Activated CD4-positive, alpha-beta T cell treated with anti-CD3 and anti-CD28 coated beads, Interleukin-2, amount 50 U/mL, for 1 hour (primary cell): Measurements from ENCODE around the gene CSDE1.
A peak's percentile ranks its signal among the peaks of the same experiment; 100 is the strongest.

Experiments used
- DNase-seq: peaks from one replicate; pipeline ENCODE4 v3.0.0-alpha.2; 2020

CSDE1 gene

DNA sequence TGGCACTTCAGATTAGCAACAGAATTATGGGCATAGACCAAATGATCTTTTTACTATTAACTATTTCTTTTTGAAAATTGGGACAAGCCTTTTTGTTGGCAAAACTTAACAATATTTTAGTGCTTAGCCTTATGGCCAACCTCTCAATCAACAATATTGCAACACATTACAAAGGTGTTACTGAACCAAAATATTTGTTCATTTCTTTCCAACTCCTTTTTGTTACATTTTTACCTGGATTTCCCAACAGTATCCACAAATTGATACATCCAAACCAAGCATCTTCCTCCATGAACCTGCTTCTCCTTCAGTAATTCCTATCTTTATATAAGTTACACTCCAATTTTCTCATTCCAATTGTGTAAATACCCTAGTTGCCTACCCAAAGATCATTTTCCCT, 61.0 kb downstream of the CSDE1 start:
- no peak for DNase-seq

DNA sequence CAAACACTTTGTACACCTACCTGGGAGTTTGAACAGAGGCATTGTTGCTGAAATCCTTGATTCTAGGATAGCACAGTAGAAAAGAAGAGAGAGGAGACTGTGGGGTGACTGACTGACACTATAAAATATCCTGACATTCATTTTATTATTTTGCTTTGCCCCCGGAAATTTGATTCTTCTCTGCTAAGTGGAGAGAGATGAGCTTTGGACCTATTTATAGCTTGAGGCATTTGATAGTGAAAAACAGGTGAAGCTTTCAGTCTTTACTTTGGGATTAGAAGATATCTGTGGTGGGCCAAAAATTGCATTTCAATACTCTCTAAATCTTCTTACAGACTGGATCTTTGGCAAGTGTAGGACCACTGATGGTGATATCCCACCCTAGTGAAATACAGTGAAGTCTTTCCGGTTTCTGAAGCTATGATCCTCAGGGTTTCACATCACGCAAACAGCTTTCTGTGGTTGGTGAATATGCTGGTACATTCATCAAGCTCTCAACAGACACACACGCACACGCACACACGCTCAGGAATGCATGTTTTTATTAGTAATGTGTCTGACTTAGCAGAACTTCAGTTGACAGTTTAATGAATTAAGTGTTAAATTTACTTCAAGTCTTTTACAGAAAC, 62.2 kb downstream of the CSDE1 start, which contains the start of gene AMPD1:
Gene AMPD1, minus strand, starts transcription at position 117 of the 629 bp plus-strand sequence. Its CDS starts 75 bp downstream, at position 42.
- no peak for DNase-seq

DNA sequence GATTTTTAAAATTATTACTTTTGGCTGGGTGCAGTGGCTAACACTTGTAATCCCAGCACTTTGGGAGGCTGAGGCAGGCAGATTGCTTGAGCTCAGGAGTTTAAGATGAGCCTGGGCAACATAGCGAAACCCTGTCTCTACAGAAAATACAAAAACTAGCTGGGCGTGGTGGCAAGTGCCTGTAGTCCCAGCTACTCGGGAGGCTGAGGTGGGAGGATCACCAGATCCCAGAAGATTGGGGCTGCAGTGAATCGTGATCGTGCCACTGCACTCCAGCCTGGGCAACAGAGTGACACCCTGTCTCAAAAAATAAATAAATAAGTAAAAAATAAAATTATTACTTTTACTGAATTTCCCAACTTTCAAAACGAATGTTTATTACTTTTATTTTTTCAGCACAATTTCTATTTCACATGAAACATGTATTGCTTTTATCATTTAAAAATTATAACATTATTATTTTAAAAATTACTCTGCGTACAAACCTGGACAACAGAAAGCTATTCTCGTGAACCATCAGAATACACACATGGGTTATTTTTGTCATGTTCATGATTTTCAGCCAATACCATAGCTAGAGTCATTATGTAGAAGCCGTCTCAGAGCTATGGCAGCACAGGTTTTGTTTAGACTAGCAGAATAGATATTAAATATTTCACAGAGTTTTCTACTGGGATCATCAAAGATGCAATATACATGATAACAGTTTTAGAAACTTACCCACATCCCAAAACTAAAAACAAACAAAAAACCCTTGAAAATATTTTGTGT, 63.1 kb downstream of the CSDE1 start:
- no peak for DNase-seq

DNA sequence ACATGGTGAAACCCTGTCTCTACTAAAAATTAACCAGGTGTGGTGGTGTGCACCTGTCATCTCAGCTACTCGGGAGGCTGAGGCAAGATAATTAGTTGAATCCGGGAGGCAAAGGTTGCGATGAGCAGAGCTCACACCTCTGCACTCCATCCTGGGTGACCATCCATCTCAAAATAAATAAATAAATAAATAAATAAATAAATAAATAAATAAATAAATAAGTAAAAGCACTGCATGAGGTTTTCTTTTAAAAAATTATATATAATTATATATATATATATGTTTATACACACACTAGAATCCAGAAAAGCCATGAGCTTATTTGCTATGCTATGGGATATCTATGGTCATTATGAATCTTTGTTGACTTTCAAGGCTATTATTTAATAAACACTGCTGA, 64.8 kb downstream of the CSDE1 start:
- no peak for DNase-seq

DNA sequence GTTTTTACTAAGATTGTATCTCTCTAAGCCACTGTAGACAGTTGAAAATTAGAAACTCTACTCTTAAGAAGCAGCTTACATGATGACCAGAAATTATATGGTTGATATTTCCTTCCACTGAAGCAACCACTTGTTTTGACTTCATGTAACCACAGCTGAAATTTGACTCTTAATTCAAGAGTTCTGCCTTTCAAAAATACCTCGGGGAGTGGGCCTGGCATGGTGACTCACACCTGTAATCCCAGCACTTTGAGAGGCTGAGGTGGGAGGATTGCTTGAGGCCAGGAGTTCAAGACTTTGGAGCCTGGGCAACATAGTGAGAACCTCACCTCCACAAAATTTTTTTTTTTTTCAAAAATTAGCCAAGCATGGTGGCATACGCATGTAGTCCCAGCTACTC, 66.7 kb downstream of the CSDE1 start:
- no peak for DNase-seq

DNA sequence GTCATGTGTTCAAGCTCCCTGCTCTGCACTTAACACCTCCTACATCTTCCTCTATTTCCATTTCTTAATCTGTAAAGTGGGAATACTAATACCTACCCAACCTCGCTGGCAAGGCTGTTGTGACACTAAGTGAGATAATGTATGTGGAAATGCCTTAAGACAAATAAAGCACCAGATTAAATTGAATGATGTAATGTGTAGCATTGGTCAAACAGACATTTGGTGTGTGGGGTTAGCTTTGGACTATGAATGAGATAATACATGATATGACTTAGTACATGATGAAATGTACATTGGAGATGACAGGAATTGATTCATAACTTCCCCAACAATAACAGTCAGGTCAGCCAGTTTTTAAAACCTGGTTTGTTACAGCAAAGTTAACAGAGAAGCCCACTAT, 67.6 kb downstream of the CSDE1 start:
- no peak for DNase-seq

DNA sequence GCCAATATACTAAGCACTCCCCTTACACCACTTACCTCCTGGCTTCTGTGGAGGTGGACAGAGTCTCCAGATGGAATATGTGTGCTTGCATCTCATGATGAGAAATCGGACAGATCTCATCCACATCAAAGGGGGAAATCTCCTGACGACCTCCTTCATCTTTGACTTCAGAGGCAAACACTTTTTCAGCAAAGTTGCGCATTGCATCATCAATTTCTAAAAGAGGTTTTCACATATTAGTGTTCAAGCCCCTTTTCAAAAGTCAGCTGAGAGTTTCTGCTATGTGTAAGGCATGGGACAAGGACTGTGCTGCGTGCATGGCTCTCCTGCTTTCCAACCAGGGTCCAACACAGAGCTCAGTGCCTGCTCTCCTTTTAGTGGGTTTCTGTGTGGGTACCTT, 69.3 kb downstream of the CSDE1 start:
- no peak for DNase-seq

DNA sequence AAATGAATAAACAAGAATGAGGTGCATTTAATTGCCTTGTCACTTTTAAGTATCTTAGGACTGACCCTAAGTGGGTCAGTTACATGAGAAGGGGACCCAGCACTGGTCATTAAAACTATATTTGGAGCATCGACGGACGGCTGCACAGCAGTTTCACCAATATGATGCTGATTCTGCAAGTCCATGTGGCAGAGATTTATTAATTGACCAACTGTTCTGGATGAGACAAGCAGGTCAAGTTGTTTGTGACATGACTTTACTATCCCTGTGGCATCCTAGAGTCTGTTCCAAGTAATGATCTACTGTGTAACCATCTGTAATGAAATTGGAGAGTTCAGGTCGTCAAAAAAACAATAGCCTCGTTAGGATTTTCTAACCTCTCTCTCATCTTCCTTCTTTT, 71.9 kb downstream of the CSDE1 start:
- DNase-seq: no peak

DNA sequence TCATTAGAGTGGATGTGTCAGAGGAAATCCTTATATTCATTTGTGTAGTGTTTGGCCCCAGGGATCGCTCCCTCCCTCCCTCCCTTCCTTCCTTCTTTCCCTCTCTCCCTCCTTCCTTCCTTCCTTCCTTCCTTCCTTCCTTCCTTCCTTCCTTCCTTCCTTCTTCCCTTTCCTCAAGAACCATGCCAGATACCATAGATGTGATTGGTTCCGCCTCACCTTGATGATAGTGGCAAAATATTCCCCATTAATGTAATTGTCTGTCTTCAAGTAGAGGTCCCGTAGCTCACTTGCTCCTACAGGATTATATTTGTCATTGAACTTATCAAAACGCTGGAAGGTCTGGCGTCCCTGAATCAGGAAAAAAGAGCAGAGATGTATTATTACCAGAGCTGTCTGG, 80.1 kb downstream of the CSDE1 start:
- no peak for DNase-seq

DNA sequence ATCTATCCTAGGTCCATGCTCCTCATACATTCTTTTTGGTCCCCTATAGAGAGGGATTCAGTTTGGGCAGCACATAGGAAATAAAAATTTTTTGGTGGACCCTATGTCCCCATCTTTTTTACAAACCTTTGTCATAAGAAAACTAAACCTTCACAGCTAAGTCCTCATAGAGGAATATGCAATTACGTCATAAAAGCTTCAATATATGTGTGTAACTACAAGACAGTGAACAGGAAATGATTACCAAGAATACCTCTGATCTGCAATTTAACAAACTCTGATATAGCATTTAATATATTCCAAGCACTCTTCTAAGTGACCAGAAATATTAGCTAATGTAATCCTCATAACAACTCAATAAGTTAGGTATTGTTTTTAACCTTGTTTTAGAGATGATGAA, 81.7 kb downstream of the CSDE1 start:
- DNase-seq: no peak

DNA sequence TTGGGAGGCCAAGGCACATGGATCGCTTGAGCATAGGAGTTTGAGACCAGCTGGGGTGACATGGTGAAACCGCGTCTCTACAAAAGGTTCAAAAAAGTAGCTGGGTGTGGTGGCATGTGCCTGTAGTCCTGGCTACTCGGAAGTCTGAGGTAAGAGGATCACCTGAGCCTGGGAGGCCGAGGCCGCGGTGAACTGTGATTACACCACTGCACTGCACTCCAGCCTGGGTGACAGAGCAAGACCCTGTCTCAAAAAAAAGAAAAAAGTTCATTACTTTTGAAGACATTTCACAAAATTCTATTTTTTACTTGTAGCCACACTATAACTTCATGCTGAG, 85.9 kb downstream of the CSDE1 start:
- DNase-seq: no peak

DNA sequence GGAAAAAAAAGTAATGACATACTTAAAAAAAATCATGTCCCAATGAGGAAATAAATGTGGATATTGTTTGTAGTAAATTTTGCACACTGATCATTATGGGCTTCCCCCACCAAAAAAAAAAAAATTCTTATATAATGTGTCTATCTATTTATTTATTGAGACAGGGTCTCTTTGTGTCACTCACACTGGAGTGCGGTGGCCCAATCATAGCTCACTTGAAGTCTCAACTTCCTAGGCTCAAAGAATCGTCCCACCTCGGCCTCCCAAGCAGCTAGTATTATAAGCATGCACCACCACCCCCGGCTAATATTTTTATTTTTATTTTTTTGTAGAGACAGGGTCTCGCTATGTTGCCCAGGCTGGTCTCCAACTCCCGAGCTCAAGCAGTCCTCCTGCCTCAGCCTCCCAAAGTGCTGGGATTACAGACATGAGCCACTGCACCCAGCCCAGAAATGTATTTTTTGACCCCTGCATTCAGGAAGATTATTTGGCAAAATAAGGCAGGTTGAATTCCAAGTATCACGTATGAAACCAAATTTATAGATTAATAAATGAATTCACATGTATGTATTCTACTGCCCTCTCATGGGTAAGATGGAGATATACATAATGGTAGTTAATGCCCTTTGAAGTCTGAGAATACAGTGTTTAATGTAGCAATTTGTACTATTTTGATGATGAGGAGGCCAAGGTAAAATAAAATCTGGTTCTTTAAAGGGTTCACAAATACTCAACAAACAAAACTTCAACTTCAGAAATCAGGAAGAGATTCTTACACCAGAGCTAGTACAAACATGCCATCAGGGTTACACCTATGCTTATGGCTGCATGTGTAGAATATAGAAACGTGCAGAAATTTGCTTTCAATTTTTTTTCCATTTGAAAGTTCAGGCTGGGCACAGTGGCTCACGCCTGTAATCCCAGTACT, 86.5 kb downstream of the CSDE1 start:
- no peak for DNase-seq

DNA sequence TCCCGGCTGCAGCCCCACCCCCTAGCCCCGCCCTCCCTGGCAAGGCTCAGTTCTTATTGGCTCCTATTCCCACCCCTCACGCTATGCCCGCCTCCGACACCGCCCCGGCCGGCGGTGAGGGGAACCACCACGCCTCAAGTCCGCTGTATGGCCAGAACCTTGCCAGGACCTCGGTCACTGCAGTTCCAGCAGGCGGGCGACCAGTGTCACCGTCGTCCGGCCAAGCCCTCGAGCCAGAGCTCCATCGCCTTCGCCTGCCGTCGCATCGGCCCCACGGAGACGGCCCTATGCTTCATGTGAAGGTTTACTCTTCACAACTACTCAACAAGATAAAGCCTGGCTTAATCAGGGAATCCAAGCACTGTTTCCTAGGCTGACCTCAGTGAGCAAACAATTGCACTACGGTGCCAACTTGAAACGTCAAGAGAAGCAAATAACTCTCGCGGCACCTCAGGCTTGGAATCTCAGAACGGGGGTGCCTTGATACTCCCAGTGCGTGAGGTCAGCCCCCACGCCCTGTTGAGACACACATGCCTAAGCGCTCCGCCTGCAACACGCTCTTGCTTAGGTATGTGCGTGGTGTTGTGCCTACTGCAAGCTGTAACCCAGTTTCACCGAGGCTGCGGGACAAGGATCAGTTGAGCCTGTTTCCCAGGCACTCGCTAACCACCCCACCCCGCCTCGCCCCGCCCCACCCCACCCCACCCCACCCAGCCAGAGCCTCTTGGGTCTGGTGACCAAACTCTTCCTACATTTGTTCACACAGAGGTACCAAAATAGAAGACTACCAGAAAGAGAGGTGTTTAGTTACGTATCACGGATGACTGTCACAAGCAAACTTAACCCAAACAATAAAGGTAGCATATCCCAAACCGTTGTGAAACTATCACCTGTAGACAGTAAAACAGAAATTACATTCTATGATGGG, 87.4 kb downstream of the CSDE1 start:
- peak; percentile 86 for DNase-seq

DNA sequence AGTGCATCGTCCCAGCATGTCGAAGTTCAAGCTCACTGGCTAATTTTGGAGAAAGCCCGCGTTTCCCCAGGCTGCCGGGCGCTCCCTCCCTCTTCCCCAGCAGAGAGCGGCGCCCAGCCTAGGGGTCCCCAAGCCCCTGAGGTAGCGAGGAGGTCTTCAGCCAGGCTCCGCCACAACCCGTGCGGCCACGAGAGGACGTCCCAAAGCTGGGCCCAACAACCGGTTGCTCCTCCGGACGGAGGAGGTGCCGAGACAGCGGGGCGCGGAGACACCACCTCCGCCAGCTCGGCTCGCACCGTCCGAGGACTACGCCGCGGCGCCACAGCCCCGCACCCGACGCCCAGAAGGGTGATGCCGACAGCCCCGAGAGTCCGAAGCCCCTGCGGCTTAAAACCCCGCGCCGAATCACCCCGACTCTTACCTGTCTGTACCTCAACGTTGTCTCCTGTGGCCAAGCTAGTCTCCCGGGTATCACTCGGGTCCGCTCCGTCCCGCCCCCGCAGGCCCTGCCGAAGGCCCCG, 88.2 kb downstream of the CSDE1 start, which contains the start of gene DENND2C:
Gene DENND2C, minus strand, starts transcription at position 488 of the 521 bp plus-strand sequence. CDS start 44,065 bp downstream, outside the sequence.
- DNase-seq: no peak

DNA sequence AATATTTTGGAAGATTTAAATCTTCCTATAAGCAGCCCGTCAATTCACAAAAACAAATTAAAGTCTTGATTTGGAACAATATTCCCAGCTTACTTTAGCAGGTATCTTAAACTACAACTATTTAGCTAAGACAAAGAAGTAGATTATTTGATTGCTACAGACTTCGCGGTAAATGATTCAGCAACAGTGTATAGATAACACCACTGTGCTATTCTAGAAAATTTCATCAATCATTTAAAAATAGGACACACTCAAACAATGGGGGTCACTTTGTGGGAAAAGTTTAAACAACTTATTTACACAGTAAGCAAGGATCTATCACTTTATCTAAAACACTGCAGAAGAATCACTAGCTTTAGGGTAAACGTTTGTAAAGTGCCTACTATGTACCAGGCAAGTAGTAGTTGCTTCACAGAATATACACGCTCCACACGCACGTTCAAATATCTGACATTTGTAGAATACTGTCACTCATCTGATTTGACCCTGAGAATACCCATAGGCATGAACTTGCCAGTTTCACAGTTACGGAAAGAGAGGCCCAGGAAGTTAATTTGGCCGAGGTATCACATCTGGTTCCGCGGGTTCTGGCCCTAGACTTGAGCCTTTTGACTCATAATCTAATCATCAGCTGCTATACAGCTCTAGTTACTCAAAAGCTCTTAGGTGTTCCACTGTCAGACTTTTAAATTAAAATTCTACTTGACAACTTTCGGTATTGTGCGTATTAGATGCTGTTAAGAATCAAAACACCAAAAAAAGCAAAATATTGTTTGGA, 88.8 kb downstream of the CSDE1 start:
- DNase-seq: no peak

DNA sequence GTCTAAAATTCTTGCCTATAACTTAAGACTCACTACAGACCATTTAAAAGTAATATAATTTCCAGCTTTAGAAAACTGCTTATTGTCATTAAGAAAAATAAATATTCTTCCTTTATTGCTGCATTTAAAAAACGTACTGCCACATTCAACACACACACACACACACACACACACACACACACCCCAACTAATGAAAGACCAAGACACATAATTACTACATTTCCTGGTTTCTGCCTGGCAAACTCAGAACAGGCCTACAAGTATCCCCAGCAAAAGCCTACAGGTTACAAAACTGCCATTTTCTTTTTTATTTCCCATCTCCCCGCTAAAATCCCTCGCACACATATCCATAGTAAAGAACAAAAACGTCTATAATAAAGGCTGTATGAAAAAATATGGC, 89.4 kb downstream of the CSDE1 start:
- DNase-seq: no peak

DNA sequence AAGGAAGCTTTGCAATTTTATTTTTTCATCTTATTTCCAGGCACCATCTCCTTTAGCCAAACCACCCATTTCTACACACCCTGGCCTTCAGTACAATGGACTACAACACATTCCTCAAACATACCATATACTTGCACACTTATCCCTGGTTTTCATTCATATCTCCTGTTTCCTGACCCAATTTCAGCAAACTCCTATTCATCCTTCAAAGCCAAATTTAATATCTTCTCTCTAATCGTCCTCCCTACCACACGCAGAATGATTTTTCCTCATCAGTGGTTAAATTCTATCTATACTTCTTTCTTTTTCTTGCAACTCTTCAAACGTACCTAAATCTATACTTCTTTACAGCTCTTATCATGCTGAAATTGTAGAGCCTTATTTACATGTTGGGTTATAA, 90.8 kb downstream of the CSDE1 start:
- DNase-seq: no peak
